Chondrocyte (in vitro differentiated cells): ENCODE results near the gene SLC26A3. TPM values are rescaled to one million over a fixed set of nuclear protein-coding genes. Genes with fewer than 3 reads are reported as not detected.

Experiments used
- DNase-seq: peaks from one replicate; pipeline ENCODE4 v3.0.0; 2021; ENCODE audit warnings: mixed read lengths, low spot score
- H3K27ac Mint-ChIP-seq: one replicate; pipeline ENCODE4 v1.8.0; 2021; ENCODE audit warnings: mild to moderate bottlenecking, moderate library complexity, mixed read lengths; ENCODE audit not compliant: unreplicated experiment
- H3K27me3 Mint-ChIP-seq: 2 replicates; pipeline ENCODE4 v1.8.0; 2021; ENCODE audit warnings: low read depth, mixed read lengths
- H3K36me3 Mint-ChIP-seq: 2 replicates; pipeline ENCODE4 v1.8.0; 2021; ENCODE audit warnings: low read depth, mixed read lengths
- H3K4me1 Mint-ChIP-seq: 2 replicates; pipeline ENCODE4 v1.8.0; 2021; ENCODE audit warnings: low read depth, mild to moderate bottlenecking, mixed read lengths
- H3K4me3 Mint-ChIP-seq: one replicate; pipeline ENCODE4 v1.8.0; 2021; ENCODE audit warnings: mild to moderate bottlenecking, moderate library complexity, mixed read lengths; ENCODE audit not compliant: unreplicated experiment
- H3K9me3 Mint-ChIP-seq: 2 replicates; pipeline ENCODE4 v1.8.0; 2021; ENCODE audit warnings: low read depth, mixed read lengths
- total RNA-seq: library from RNA; stranded (reverse); gene quantifications from 3 replicates; pipeline ENCODE4 v1.2.1, GENCODE V29; 2021
- TF ChIP-seq, protein P1 (sequence below): fragments of 200-600 bp; sonication (generic); IDR thresholded peaks from 2 replicates; pipeline ENCODE4 v1.5.0; 2021; ENCODE audit warnings: antibody characterized with exemption, mild to moderate bottlenecking, moderate library complexity

SLC26A3 gene
- total RNA-seq, 1 donor from 2014 or later: not detected

DNA sequence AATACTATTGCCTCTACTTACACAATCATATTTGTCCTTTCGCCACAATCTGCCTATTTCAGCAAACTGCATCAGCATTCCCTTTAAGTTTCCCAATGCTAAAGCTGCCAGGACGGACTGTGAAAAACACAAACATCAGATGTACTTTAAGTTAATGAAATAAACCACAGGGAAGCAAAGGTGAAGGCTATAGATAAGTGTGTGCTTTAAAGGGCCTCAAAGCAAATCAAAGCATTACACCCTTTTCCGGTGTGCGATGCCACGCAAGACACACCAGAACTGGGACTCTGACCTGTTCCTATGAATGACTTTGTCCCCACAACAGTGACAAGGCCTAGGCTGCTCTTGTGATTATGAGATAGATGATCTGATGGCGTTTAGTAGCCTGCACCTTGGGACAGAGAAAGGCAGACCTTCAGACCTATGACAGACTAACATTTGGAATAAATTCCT, 23.4 kb downstream of the SLC26A3 start:
- H3K9me3 Mint-ChIP-seq: peaks cover 4% of the 10 kb centered on the region
- peaks cover 18% of the 10 kb centered on the region for H3K27me3 Mint-ChIP-seq
- H3K4me3 Mint-ChIP-seq: no peak overlapping the region
- TF ChIP-seq, protein P1, sequence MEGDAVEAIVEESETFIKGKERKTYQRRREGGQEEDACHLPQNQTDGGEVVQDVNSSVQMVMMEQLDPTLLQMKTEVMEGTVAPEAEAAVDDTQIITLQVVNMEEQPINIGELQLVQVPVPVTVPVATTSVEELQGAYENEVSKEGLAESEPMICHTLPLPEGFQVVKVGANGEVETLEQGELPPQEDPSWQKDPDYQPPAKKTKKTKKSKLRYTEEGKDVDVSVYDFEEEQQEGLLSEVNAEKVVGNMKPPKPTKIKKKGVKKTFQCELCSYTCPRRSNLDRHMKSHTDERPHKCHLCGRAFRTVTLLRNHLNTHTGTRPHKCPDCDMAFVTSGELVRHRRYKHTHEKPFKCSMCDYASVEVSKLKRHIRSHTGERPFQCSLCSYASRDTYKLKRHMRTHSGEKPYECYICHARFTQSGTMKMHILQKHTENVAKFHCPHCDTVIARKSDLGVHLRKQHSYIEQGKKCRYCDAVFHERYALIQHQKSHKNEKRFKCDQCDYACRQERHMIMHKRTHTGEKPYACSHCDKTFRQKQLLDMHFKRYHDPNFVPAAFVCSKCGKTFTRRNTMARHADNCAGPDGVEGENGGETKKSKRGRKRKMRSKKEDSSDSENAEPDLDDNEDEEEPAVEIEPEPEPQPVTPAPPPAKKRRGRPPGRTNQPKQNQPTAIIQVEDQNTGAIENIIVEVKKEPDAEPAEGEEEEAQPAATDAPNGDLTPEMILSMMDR: no peak
- H3K36me3 Mint-ChIP-seq: peaks cover 3% of the 10 kb centered on the region
- no peaks in the 10 kb centered on the region for H3K4me1 Mint-ChIP-seq
- no peak overlapping the region for H3K27ac Mint-ChIP-seq
- no peak for DNase-seq

DNA sequence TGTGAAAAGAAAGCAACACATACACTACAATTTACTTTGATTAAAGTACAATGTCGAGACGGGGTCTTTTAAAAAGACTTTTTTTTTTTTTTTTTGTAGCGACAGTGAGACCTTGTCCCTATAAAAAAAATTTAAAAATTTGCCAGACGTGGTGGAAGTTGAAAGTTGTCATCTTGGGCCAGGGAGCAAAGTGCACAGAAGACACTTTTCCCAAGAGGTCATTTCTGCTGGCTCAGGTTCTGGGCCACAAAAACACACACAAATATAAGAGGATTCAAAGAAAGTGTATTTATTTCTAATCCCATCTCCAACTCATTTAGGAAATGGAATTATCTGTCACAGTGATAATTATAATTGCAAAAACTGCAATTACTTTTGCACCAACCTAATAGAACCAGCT, 24.7 kb downstream of the SLC26A3 start:
- Mint-ChIP-seq H3K4me1 (no peaks in the 10 kb centered on the region), H3K27ac (no peak overlapping the region), H3K4me3 (no peak overlapping the region), H3K36me3 (peaks cover 3% of the 10 kb centered on the region), H3K9me3 (peaks cover 4% of the 10 kb centered on the region), H3K27me3 (peaks cover 15% of the 10 kb centered on the region)
- DNase-seq: no peak
- TF ChIP-seq, protein P1: no peak

DNA sequence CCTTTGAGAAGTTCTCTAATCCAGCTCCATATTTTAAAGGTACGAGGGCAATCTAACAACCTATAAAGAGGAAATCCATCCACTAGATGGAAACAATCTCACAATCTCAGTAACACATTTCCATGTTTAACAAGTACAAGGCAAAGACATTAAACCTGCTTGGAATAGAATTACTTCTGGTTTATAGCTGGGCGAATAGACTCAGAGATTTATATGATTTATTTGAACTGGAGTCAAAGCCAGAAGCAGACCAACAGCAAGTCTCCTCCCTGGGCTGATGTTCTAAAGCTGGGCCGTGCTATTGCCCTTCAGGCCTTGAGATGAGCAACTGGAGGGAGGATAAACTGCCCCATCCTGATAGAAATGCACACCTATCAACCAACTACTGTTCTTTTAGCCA, 25.3 kb downstream of the SLC26A3 start:
- Mint-ChIP-seq H3K27ac (no peak overlapping the region), H3K27me3 (peaks cover 13% of the 10 kb centered on the region), H3K9me3 (peaks cover 4% of the 10 kb centered on the region), H3K4me1 (no peaks in the 10 kb centered on the region), H3K36me3 (peaks cover 3% of the 10 kb centered on the region), H3K4me3 (no peak overlapping the region)
- DNase-seq: no peak
- TF ChIP-seq, protein P1: no peak

DNA sequence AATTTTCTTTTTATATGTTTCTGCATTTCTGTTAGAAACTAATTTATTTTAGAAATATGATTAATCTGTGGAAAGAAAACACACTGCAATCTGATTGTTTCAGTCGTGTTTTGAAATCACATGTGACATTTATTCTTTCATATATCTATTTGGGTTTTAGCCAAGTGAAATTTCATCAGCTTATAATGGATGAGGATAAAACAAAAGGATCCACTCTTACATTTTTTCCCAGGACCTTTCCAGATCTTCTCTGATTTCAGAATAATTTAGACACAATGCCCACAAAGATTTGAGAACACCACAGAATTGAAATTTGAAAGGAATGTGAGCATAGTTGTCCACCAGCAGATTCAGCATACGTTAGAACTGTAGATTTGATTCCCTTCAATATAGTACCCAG, 30.0 kb downstream of the SLC26A3 start:
- peaks cover 4% of the 10 kb centered on the region for H3K9me3 Mint-ChIP-seq
- H3K27ac Mint-ChIP-seq: no peak overlapping the region
- peaks cover 29% of the 10 kb centered on the region for H3K27me3 Mint-ChIP-seq
- H3K4me1 Mint-ChIP-seq: no peaks in the 10 kb centered on the region
- peaks cover 2% of the 10 kb centered on the region for H3K36me3 Mint-ChIP-seq
- H3K4me3 Mint-ChIP-seq: no peak overlapping the region
- TF ChIP-seq, protein P1: no peak
- no peak for DNase-seq

DNA sequence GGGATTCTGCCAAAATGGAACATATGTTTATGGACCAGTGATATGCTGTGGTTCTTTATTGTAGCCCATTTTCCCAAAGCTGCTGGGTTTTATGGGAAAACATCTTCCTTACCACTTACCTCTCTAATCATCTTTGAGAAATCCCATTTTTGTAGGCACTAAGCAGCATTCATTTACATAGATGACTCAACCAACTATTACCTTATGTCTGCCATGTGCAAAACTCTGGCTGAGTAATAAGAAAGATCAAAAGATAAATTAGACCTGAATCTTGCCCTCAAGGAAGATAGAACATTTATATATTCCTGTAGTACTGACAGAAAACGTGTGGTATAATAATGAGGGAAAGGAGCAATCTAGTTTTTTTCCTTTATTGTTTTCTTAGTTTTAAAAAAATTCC, 34.8 kb downstream of the SLC26A3 start:
- DNase-seq: no peak
- Mint-ChIP-seq H3K4me3 (no peak overlapping the region), H3K36me3 (no peaks in the 10 kb centered on the region), H3K4me1 (no peaks in the 10 kb centered on the region), H3K27me3 (peaks cover 24% of the 10 kb centered on the region), H3K27ac (no peak overlapping the region), H3K9me3 (no peaks in the 10 kb centered on the region)
- TF ChIP-seq, protein P1: no peak
